GM19468 (cell line): ENCODE measurements around the gene PDE4D.

ENCODE experiments used
- ATAC-seq: cut with Tn5 transposase; IDR thresholded peaks from one replicate; pipeline ENCODE4 v1.9.1; 2021; ENCODE audit warnings: mild to moderate bottlenecking, moderate library complexity, moderate number of reproducible peaks; ENCODE audit not compliant: unreplicated experiment; ENCODE audit errors: extremely low read depth

Gene PDE4D

GRCh38 chr5:59501316-59501715 lies 392.2 kb downstream of the PDE4D start:
- ATAC-seq, result no peak

DNA sequence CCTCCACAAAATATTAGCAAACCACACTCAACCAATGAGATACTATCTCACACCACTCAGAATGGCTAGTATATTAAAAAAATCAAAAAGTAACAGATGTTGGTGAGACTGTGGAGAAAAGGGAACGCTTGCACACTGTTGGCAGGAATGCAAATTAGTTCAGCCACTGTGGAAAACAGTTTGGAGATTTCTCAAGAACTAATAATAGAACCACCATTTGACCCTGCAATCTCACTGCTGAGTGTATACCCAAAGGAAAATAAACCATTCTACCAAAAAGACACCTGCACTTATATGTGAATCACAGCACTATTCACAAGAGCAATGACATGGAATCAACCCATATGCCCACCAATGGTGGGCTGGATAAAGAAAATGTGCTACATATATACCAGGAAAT lies 393.5 kb downstream of the PDE4D start:
- ATAC-seq, result no peak

DNA sequence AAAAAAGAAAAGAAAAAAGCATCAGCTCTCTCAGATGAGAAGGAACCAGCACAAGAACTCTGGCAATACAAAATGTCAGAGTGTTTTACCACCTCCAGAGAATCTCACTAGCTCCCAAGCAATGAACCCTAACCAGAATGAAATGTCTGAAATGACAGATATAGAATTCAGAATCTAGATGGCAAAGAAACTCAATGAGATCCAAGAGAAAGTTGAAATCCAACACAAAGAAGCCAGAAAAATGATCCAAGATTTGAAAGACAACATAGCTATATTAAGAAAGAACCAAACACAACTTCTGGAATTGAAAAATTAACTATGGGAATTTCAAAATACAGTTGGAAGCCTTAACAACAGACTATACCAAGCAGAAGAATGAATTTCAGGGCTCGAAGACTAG lies 396.3 kb downstream of the PDE4D start:
- ATAC-seq, result no peak

- peak; percentile 32 for ATAC-seq
Measured at GRCh38 chr5:59496524-59497134, 396.9 kb downstream of the PDE4D start.

GRCh38 chr5:59491945-59492344 lies 401.6 kb downstream of the PDE4D start:
- no peak for ATAC-seq

- no peak for ATAC-seq
Measured at GRCh38 chr5:59489551-59489950, 404.0 kb downstream of the PDE4D start.

- no peak for ATAC-seq
Measured at GRCh38 chr5:59487772-59488729, 405.5 kb downstream of the PDE4D start.

- no peak for ATAC-seq
Measured at GRCh38 chr5:59487068-59487686, 406.3 kb downstream of the PDE4D start.

DNA sequence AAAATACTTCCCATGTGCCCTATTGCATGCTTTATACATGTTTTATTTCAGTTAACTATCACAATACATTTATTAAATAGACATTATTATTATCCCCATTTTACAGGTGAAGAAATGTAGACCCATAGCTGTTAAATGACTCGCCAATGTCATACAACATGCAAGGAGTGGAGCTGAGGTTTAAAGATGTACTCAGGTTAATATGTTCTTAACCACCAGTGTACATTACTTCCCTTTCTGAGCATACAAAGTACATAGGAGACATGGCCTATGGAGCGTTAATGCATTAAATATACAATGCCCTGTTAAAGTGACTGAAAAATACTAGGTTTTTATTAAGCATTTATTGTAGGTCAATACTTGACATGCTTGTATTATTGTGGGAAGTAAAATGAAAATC lies 407.0 kb downstream of the PDE4D start:
- ATAC-seq, result no peak

GRCh38 chr5:59485629-59486439 lies 407.7 kb downstream of the PDE4D start:
- ATAC-seq, result no peak

- ATAC-seq, result no peak
Measured at GRCh38 chr5:59485107-59485506, 408.4 kb downstream of the PDE4D start.

DNA sequence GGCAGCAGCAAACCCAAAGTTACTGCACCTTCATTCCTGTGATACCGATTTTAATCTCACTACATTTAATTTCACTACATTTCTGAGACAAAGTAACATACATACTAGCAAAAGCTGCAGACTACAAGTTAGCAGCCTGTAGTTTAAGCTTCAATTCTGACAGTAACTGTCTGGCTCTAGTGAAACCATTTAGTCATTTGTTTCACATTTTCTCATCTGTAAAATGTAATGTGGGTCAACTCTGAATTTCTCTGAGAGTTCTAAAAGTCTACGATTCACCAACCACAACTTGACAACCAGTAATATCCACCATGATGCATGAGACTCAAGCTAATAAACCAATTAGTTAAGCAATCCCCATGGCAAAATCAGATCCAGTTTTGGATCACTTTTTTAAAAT lies 408.9 kb downstream of the PDE4D start:
- ATAC-seq, result no peak

GRCh38 chr5:59483971-59484472 lies 409.5 kb downstream of the PDE4D start:
- no peak for ATAC-seq

DNA sequence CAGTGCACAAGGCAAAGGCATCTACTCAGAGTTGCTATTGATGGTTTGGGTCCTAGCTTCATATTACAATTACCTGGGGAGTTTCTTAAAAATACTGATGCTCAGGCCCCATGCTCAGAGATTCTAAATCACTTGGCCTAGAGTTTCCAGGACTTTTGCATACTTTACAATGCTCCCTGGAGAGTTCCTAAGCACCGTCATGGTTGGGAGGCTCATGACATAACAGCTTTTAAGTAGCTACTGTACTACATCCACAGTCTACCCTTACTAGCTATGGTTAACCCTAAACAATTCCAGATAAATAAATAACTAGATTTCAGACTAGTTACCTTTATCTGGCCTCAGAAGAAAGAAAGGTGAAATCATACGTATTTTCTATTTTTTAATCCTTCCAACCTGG lies 414.4 kb downstream of the PDE4D start:
- ATAC-seq, result no peak

- ATAC-seq, result no peak
Measured at GRCh38 chr5:59474324-59474723, 419.2 kb downstream of the PDE4D start.

DNA sequence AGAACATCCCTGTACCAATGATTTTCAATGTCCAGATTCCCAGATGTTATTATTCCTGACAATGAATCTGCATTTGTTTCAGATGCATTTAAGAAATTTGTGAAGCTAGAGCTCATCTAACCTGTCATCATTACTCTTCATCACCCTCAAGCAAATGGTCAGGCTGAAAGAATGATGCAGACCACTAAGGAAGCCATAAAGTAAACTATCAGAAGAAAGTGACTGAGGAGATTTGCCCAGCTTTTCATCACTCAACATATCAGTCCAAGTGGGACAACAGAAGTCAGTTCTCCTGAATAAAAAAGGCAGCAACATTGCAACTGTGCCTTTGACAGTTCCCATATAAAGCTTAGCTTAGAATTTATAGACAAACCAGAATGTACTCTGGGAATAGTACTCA lies 419.9 kb downstream of the PDE4D start:
- ATAC-seq, result no peak

DNA sequence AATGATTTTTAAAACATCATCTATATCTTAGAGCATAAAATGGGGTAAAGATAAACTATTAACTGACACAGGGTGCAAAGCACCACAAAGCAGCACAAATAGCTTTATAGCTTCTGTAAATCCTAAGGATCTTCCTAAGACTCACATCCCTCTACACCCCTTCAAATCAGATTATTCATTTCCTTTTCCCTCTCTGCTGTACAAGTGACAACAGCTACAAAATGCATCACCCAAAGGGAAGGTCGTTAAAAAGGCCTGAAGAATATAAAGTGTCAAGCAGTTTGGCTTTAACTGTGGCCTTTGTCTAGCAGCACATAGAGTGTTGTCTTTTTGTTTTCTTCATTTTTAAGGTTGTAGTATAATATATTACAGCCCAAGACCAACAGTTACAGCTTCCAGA lies 422.1 kb downstream of the PDE4D start:
- ATAC-seq, result no peak

- ATAC-seq, result no peak
Measured at GRCh38 chr5:59467969-59468368, 425.6 kb downstream of the PDE4D start.

DNA sequence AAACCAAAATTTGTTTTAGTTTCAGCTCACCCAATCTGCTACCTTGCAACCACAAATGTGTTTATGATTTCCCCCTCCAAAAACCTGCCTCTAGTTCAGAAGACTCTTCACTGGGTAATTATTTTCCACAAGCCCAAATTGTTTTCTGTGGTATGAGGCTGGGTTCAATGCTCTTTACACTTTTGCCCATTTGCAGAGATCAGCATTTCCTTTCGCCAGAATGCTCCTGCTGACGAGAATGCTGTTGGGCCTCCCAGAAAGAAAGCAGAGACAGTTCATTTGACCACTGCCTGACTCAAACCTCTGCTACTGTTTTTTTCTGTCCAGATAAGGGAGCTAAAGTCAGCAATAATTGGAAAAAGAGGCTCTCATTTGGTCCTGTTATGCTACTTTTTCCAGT lies 427.3 kb downstream of the PDE4D start:
- ATAC-seq, result no peak

GRCh38 chr5:59464969-59465368 lies 428.6 kb downstream of the PDE4D start:
- ATAC-seq, result no peak
